Astrocyte (in vitro differentiated cells and primary cell): ENCODE results near the gene LOXL4. TPM values are rescaled to one million over a fixed set of nuclear protein-coding genes. Genes with fewer than 3 reads are reported as not detected.

Experiments used
- DNase-seq: peaks from one replicate; pipeline ENCODE4 v3.0.0-alpha.2; 2010; ENCODE audit warnings: low read depth
- FAIRE-seq: peaks from 2 replicates; lab custom pipeline; 2011; peaks lifted over from hg19 to GRCh38; lab: Jason Lieb, UNC
- H2AFZ ChIP-seq: 2 replicates; pipeline ENCODE4 v1.6.0; 2012; ENCODE audit warnings: low read depth, low read length, inconsistent platforms
- H3K27ac ChIP-seq: 2 replicates; pipeline ENCODE4 v1.5.1; 2011; ENCODE audit warnings: low read depth, low read length, inconsistent platforms
- H3K27me3 ChIP-seq: 2 replicates; pipeline ENCODE4 v1.6.0; 2011; ENCODE audit warnings: low read length, inconsistent platforms; ENCODE audit not compliant: insufficient read depth
- H3K36me3 ChIP-seq: 2 replicates; pipeline ENCODE4 v1.5.1; 2011; ENCODE audit warnings: low read length, inconsistent platforms; ENCODE audit not compliant: insufficient read depth
- H3K4me1 ChIP-seq: 2 replicates; pipeline ENCODE4 v1.5.1; 2011; ENCODE audit warnings: low read length, inconsistent platforms; ENCODE audit not compliant: insufficient read depth
- H3K4me2 ChIP-seq: 2 replicates; pipeline ENCODE4 v1.6.0; 2012; ENCODE audit warnings: low read length, inconsistent platforms
- H3K4me3 ChIP-seq: 2 replicates; pipeline ENCODE4 v1.5.1; 2011; ENCODE audit warnings: low read depth, mild to moderate bottlenecking, low read length, inconsistent platforms; ENCODE audit not compliant: insufficient read depth
- H3K79me2 ChIP-seq: 2 replicates; pipeline ENCODE4 v1.6.0; 2012; ENCODE audit warnings: mild to moderate bottlenecking, low read length, inconsistent platforms; ENCODE audit not compliant: insufficient read depth
- H3K9ac ChIP-seq: 2 replicates; pipeline ENCODE4 v1.6.0; 2012; ENCODE audit warnings: mild to moderate bottlenecking, low read length, inconsistent platforms
- H3K9me3 ChIP-seq: 2 replicates; pipeline ENCODE4 v1.5.1; 2012; ENCODE audit warnings: low read depth, mild to moderate bottlenecking, low read length, inconsistent platforms; ENCODE audit not compliant: insufficient read depth
- H4K20me1 ChIP-seq: 2 replicates; pipeline ENCODE4 v1.6.0; 2012; ENCODE audit warnings: low read length, inconsistent platforms; ENCODE audit not compliant: insufficient read depth
- H3K27ac Mint-ChIP-seq: one replicate; pipeline ENCODE4 v1.8.0; 2021; ENCODE audit warnings: mild to moderate bottlenecking, mixed read lengths; ENCODE audit not compliant: unreplicated experiment
- H3K27me3 Mint-ChIP-seq: one replicate; pipeline ENCODE4 v1.8.0; 2021; ENCODE audit warnings: low read depth, mixed read lengths; ENCODE audit not compliant: unreplicated experiment
- H3K36me3 Mint-ChIP-seq: one replicate; pipeline ENCODE4 v1.8.0; 2021; ENCODE audit warnings: low read depth, mixed read lengths; ENCODE audit not compliant: unreplicated experiment
- H3K4me1 Mint-ChIP-seq: one replicate; pipeline ENCODE4 v1.8.0; 2021; ENCODE audit warnings: low read depth, mixed read lengths; ENCODE audit not compliant: unreplicated experiment
- H3K4me3 Mint-ChIP-seq: one replicate; pipeline ENCODE4 v1.8.0; 2021; ENCODE audit warnings: mild to moderate bottlenecking, moderate library complexity, mixed read lengths; ENCODE audit not compliant: unreplicated experiment
- H3K9me3 Mint-ChIP-seq: one replicate; pipeline ENCODE4 v1.8.0; 2021; ENCODE audit warnings: mild to moderate bottlenecking, mixed read lengths; ENCODE audit not compliant: unreplicated experiment
- CTCF ChIP-seq: IDR thresholded peaks from 2 replicates; pipeline ENCODE4 v1.5.1; 2011; ENCODE audit warnings: low read depth, mild to moderate bottlenecking, inconsistent platforms, low read length, moderate library complexity; ENCODE audit not compliant: insufficient read depth
- EZH2 ChIP-seq: IDR thresholded peaks from 2 replicates; pipeline ENCODE4 v1.6.1; 2012; ENCODE audit warnings: mild to moderate bottlenecking, low read length, inconsistent platforms; ENCODE audit not compliant: insufficient read depth
- total RNA-seq: library from RNA; stranded (reverse); gene quantifications from 2 replicates; pipeline ENCODE4 v1.2.1, GENCODE V29; 2021

The LOXL4 gene
- total RNA-seq, 1 donor from 2014 or later = 26.6 TPM

DNA sequence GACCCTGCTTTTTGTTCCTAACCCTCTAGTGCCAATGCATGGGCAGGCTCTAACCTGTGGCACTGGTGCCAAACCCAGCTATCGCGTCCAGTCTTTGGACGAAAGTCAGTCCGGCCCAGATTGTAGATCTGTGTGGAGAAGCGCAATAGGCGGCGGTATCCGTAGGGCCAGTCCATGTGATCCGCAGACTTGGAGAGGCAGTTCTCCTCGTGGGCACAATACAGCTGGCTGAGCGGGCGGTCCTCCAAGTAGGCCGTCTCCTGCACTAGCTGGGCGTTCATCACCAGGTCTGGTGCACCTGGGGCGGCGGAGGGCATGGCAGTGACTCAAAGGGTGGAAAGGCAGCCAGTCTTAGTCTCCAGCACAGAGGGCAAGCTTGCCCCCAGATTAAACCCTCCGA, 14.5 kb downstream of the LOXL4 start:
- Mint-ChIP-seq H3K4me3 (no peak overlapping the region), H3K36me3 (peaks cover 29% of the 10 kb centered on the region), H3K27me3 (no peaks in the 10 kb centered on the region), H3K9me3 (no peaks in the 10 kb centered on the region), H3K27ac (no peak overlapping the region), H3K4me1 (no peaks in the 10 kb centered on the region)
- Histone ChIP-seq H3K9ac (no peak overlapping the region), H4K20me1 (no peaks in the 10 kb centered on the region), H3K36me3 (peaks cover 6% of the 10 kb centered on the region), H3K4me1 (no peaks in the 10 kb centered on the region), H3K4me3 (no peak overlapping the region), H3K9me3 (no peaks in the 10 kb centered on the region), H3K4me2 (no peak overlapping the region), H2AFZ (no peak overlapping the region), H3K27me3 (no peaks in the 10 kb centered on the region), H3K79me2 (no peaks in the 10 kb centered on the region), H3K27ac (no peak overlapping the region)
- no peak for FAIRE-seq
- no peak for TF ChIP-seq CTCF
- TF ChIP-seq EZH2 = no peak
- no peak for DNase-seq

DNA sequence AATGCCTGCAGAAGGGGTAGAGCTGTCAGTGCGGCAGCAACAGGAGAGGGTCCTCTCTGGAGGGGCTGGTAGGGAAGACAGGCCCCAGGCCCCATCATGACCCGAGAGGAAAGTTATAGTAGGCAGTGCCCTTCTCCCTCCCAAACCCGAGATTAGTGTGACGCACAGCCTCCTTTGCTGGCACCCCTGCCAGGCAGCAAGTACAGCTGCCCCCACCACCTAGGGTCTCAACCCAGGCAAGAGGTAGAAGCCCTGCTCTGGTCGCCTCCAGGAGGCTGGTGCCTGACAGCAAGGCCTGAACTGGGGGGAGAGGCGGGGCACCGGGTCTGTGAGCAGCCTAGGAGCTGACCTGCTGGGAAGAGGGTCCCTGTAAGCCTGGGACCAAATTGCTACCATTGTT, 15.5 kb downstream of the LOXL4 start:
- H3K27me3 Mint-ChIP-seq = no peaks in the 10 kb centered on the region
- Histone ChIP-seq H3K4me1 (no peaks in the 10 kb centered on the region), H2AFZ (no peak overlapping the region), H3K4me2 (no peak overlapping the region), H3K36me3 (peaks cover 6% of the 10 kb centered on the region), H3K4me3 (no peak overlapping the region), H3K27ac (no peak overlapping the region), H3K9me3 (no peaks in the 10 kb centered on the region), H3K27me3 (no peaks in the 10 kb centered on the region), H3K9ac (no peak overlapping the region), H4K20me1 (no peaks in the 10 kb centered on the region), H3K79me2 (no peaks in the 10 kb centered on the region)
- FAIRE-seq (no peak), DNase-seq (no peak)
- H3K4me3 Mint-ChIP-seq = no peak overlapping the region
- H3K9me3 Mint-ChIP-seq = no peaks in the 10 kb centered on the region
- no peak overlapping the region for H3K27ac Mint-ChIP-seq
- H3K4me1 Mint-ChIP-seq = peaks cover 2% of the 10 kb centered on the region
- peaks cover 29% of the 10 kb centered on the region for H3K36me3 Mint-ChIP-seq
- TF ChIP-seq CTCF (no peak), EZH2 (no peak)

DNA sequence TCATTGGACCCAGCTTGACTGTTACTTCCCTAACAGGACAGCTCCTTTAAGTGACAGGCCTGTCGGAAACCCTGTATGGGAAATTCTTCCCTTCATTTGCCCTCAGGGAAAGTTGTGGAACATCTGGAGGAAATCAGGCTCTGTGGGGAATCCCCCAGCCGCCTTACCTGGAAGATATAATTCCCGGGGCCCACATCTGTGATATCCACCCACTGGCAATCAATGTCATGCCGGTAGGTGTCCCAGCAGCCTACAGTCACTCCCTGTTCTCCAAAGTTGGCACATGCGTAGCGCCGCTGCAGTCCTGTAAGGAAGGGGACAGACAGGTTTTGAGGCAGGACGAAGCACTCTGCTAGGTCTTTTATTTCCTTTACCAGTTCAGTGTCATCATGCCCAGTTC, 16.6 kb downstream of the LOXL4 start:
- H3K36me3 ChIP-seq = peaks cover 6% of the 10 kb centered on the region
- no peaks in the 10 kb centered on the region for H3K9me3 ChIP-seq
- H3K27me3 ChIP-seq = no peaks in the 10 kb centered on the region
- no peak for DNase-seq
- Mint-ChIP-seq H3K36me3 (peaks cover 29% of the 10 kb centered on the region), H3K9me3 (no peaks in the 10 kb centered on the region), H3K4me3 (no peak overlapping the region), H3K27ac (no peak overlapping the region), H3K4me1 (peaks cover 12% of the 10 kb centered on the region), H3K27me3 (no peaks in the 10 kb centered on the region)
- peaks cover 10% of the 10 kb centered on the region for H3K4me1 ChIP-seq
- no peak overlapping the region for H3K4me2 ChIP-seq
- H3K79me2 ChIP-seq = no peaks in the 10 kb centered on the region
- H3K27ac ChIP-seq = no peak overlapping the region
- FAIRE-seq = no peak
- H3K9ac ChIP-seq = no peak overlapping the region
- TF ChIP-seq CTCF = no peak
- no peak for TF ChIP-seq EZH2
- no peak overlapping the region for H3K4me3 ChIP-seq
- no peaks in the 10 kb centered on the region for H4K20me1 ChIP-seq
- no peak overlapping the region for H2AFZ ChIP-seq
